HepG2 (cell line): ENCODE data around the gene KCNG4. TPM values are rescaled to one million over a fixed set of nuclear protein-coding genes. Genes with fewer than 3 reads are reported as not detected.

Experiments used
- ATAC-seq: fragments of 200-7000 bp; cut with Tn5 transposase; 3 replicates; pipeline ENCODE4 v1.9.1; 2020; ENCODE audit warnings: mild to moderate bottlenecking, moderate library complexity
- BruUV-seq: library from RNA; stranded (reverse); fragments of 400-500 nt; replicated peaks from 2 replicates; lab custom pipeline; 2021; lab: Mats Ljungman, UMichigan
- CTCF ChIA-PET: fragments of 300-600 bp; formaldehyde crosslinking; extraction: SDS; loops from one replicate; lab custom pipeline; 2021; ENCODE audit warnings: low total read pairs, inconsistent platforms, low intra/inter-chr PET ratio; lab: Yijun Ruan, JAX
- POLR2A ChIA-PET: fragments of 350-600 bp; sonication (Branson Sonifier 250); formaldehyde crosslinking; loops from one replicate; lab custom pipeline; 2020; ENCODE audit warnings: antibody characterized with exemption, inconsistent platforms; lab: Yijun Ruan, JAX
- DNase-seq: peaks from one replicate; pipeline ENCODE4 v3.0.0-alpha.2; 2015; ENCODE audit warnings: low spot score
- FAIRE-seq: peaks from 3 replicates; lab custom pipeline; 2011; peaks lifted over from hg19 to GRCh38; lab: Jason Lieb, UNC
- H2AFZ ChIP-seq: one replicate; pipeline ENCODE4 v1.6.1; 2011; ENCODE audit warnings: low read length, inconsistent platforms
- H3K27ac ChIP-seq: fragments of 300-600 bp; 3 replicates; pipeline ENCODE4 v1.8.0; 2011; ENCODE audit warnings: mixed run types, mild to moderate bottlenecking, mixed read lengths, low read length, inconsistent platforms; ENCODE audit not compliant: insufficient read depth; ENCODE audit errors: extremely low read length
- H3K27me3 ChIP-seq, 2 experiments: fragments of 200-600 bp in 1 of 2; 2 replicates in 1 of 2; 3 replicates in 1 of 2; pipeline versions ENCODE4 v1.6.0 to v1.8.0; 2011; ENCODE audit warnings: low read length in 2 of 2, mild to moderate bottlenecking in 2 of 2, moderate library complexity in 2 of 2, inconsistent platforms in 1 of 2; ENCODE audit not compliant: insufficient read depth in 2 of 2, control insufficient read depth in 1 of 2
- H3K36me3 ChIP-seq, 2 experiments: fragments of 200-600 bp in 1 of 2; replicated peaks in 1 of 2; 2 replicates in 1 of 2; 3 replicates in 1 of 2; pipeline versions ENCODE4 v1.5.1 to v1.8.0; 2011; ENCODE audit warnings: low read length in 2 of 2, inconsistent platforms in 1 of 2; ENCODE audit not compliant: insufficient read depth in 2 of 2, control insufficient read depth in 1 of 2
- H3K4me1 ChIP-seq: 2 replicates; pipeline ENCODE4 v1.5.1; 2012; ENCODE audit warnings: low read length, inconsistent platforms; ENCODE audit not compliant: insufficient read depth
- H3K4me2 ChIP-seq: 2 replicates; pipeline ENCODE4 v1.6.0; 2011; ENCODE audit warnings: low read depth, low read length, inconsistent platforms
- H3K4me3 ChIP-seq, 3 experiments: fragments of 200-600 bp in 1 of 3; sonication (generic), shearing (Covaris generic) in 1 of 3; replicated peaks in 1 of 3; 2 replicates each; pipeline ENCODE4 v1.5.1; 2011 to 2016; ENCODE audit warnings: low read length in 3 of 3, inconsistent platforms in 2 of 3, low read depth in 2 of 3, mild to moderate bottlenecking in 2 of 3, control low read depth in 1 of 3, mixed read lengths in 1 of 3; ENCODE audit not compliant: insufficient read depth in 1 of 3
- H3K79me2 ChIP-seq: one replicate; pipeline ENCODE4 v1.6.1; 2011; ENCODE audit warnings: low read length, inconsistent platforms; ENCODE audit not compliant: insufficient read depth
- H3K9ac ChIP-seq: 2 replicates; pipeline ENCODE4 v1.6.0; 2011; ENCODE audit warnings: mild to moderate bottlenecking, low read depth, low read length, inconsistent platforms; ENCODE audit not compliant: insufficient read depth
- H3K9me3 ChIP-seq: 2 replicates; pipeline ENCODE4 v1.5.1; 2012; ENCODE audit warnings: mild to moderate bottlenecking, low read length
- H4K20me1 ChIP-seq: 2 replicates; pipeline ENCODE4 v1.6.0; 2011; ENCODE audit warnings: inconsistent platforms, mild to moderate bottlenecking, low read length, moderate library complexity; ENCODE audit not compliant: insufficient read depth
- CENPX ChIP-seq: sonication (generic); formaldehyde crosslinking; IDR thresholded peaks from 2 replicates; pipeline ENCODE4 v1.9.0; 2021; ENCODE audit warnings: mild to moderate bottlenecking, missing genetic modification reagents, moderate library complexity
- ESRRA ChIP-seq: sonication (generic); formaldehyde crosslinking; IDR thresholded peaks from 2 replicates; pipeline ENCODE4 v1.5.1; 2020; ENCODE audit warnings: mild to moderate bottlenecking, low read depth, missing genetic modification reagents
- GATAD2A ChIP-seq: IDR thresholded peaks from 2 replicates; pipeline ENCODE4 v1.6.1; 2016
- HNRNPL ChIP-seq: fragments of 200-400 bp; formaldehyde crosslinking; IDR thresholded peaks from 2 replicates; pipeline ENCODE4 v1.6.1; 2017; ENCODE audit warnings: mild to moderate bottlenecking, low read depth, low read length
- SYNCRIP ChIP-seq: fragments of 200-400 bp; formaldehyde crosslinking; IDR thresholded peaks from 2 replicates; pipeline ENCODE4 v1.6.1; 2018; ENCODE audit warnings: mild to moderate bottlenecking, low read depth, low read length; ENCODE audit not compliant: insufficient read depth
- TOPORS ChIP-seq: sonication (generic); formaldehyde crosslinking; IDR thresholded peaks from 2 replicates; pipeline ENCODE4 v1.8.0; 2023; ENCODE audit warnings: mild to moderate bottlenecking, missing genetic modification reagents
- ZNF17 ChIP-seq: sonication (generic); formaldehyde crosslinking; IDR thresholded peaks from 2 replicates; pipeline ENCODE4 v1.5.0; 2020; ENCODE audit warnings: mild to moderate bottlenecking, missing genetic modification reagents
- ZNF180 ChIP-seq: sonication (generic); formaldehyde crosslinking; IDR thresholded peaks from 2 replicates; pipeline ENCODE4 v1.4.0; 2020; ENCODE audit warnings: low read depth, missing genetic modification reagents, borderline replicate concordance
- ZNF34 ChIP-seq: sonication (generic); formaldehyde crosslinking; IDR thresholded peaks from 2 replicates; pipeline ENCODE4 v1.4.0; 2020; ENCODE audit warnings: mild to moderate bottlenecking, missing genetic modification reagents, borderline replicate concordance
- ZNF768 ChIP-seq: sonication (generic); formaldehyde crosslinking; IDR thresholded peaks from 2 replicates; pipeline ENCODE4 v1.4.0; 2020; ENCODE audit warnings: missing genetic modification reagents
- ZNF781 ChIP-seq: sonication (generic); formaldehyde crosslinking; IDR thresholded peaks from 2 replicates; pipeline ENCODE4 v1.5.1; 2020; ENCODE audit warnings: borderline replicate concordance, mild to moderate bottlenecking, missing genetic modification reagents; ENCODE audit errors: not compliant biosample characterization
- WGBS: methylation state at CpG from one replicate; pipeline ENCODE4 v1.1.6; 2017; ENCODE audit warnings: low lambda C conversion rate; 5-methylcytosine and 5-hydroxymethylcytosine counted together
- in situ Hi-C: cut with HindIII; loops from 2 replicates; pipeline ENCODE4 v1.10.0; 2017; ENCODE audit warnings: low pct_unique_long_range_greater_than_20kb; ENCODE audit not compliant: extremely low pct_ligation_motif_present
- intact Hi-C: fragments of 100-400 bp; cut with micrococcal nuclease; formaldehyde crosslinking; loops from one replicate; pipeline ENCODE4 v1.10.0; 2022; ENCODE audit not compliant: unreplicated experiment
- polyA plus RNA-seq, 8 experiments: library from polyadenylated mRNA; depleted of rRNA in 3 of 8; stranded (reverse) in 7 of 8; unstranded in 1 of 8; fragments of >200 nt; fragmentation: Illumina TruSeq in 4 of 8; extraction: Trizol in 4 of 8; gene quantifications; 2 replicates each; pipeline versions ENCODE4 v1.2.1 to v1.2.3, GENCODE V29; 2011 to 2016; ENCODE audit warnings: low read depth in 4 of 8, missing spikeins in 1 of 8, mixed read lengths in 1 of 8; ENCODE audit not compliant: insufficient read depth in 1 of 8
- total RNA-seq, 5 experiments: library from RNA; depleted of rRNA; stranded (reverse); fragments of >200 nt; fragmentation: Illumina TruSeq; extraction: Trizol; gene quantifications; 2 replicates each; pipeline ENCODE4 v1.2.3, GENCODE V29; 2016; ENCODE audit warnings: low read depth in 1 of 5
- TF ChIP-seq, protein P1 (sequence below): sonication (generic); formaldehyde crosslinking; IDR thresholded peaks from 2 replicates; pipeline ENCODE4 v1.4.0; 2020; ENCODE audit warnings: missing genetic modification reagents
- TF ChIP-seq, protein P2 (sequence below): sonication (generic); formaldehyde crosslinking; IDR thresholded peaks from 2 replicates; pipeline ENCODE4 v1.4.0; 2020; ENCODE audit warnings: missing genetic modification reagents
- TF ChIP-seq, protein P3 (sequence below): sonication (generic); formaldehyde crosslinking; IDR thresholded peaks from 2 replicates; pipeline ENCODE4 v1.5.1; 2020; ENCODE audit warnings: missing genetic modification reagents, mild to moderate bottlenecking, borderline replicate concordance
- TF ChIP-seq, protein P4 (sequence below): IDR thresholded peaks from 2 replicates; pipeline ENCODE4 v1.6.1; 2018; ENCODE audit warnings: missing genetic modification reagents

KCNG4 gene
- total and polyA plus RNA-seq, 2 of the 13 experiments (the other 11 are each of a cell fraction or from before 2014, with no cell fraction given): not detected

DNA sequence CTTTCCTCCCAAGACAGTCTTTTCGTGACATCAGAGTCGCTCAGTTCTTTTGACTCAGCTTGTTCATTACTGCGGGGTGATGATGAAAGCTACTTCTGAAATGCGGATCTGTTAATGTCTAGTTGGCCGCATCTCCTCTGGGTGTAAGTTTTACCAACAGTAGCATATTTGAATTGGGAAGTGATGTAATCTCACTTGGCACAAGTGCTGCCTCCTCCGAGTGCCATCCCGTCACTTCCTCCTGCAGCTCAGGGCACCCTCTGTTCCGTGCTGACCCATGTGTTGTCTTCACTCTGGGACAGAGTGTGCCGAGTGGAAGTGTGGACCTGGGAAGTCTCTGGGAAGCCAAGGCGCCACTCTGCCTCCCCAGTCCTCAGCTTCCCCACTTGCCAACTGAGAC lies 40.0 kb downstream of the KCNG4 start:
- WGBS: 24% methylated on average over 10 of the region's 10 CpGs
- in situ Hi-C loops: loop anchor here (25.0 kb wide), 1 partner anchor 238 kb away; the partner anchor contains the start of genes NECAB2 and OSGIN1
- Histone ChIP-seq H3K9me3 (no peaks in the 10 kb centered on the region), H3K4me3 (no peak overlapping the region), H3K79me2 (no peaks in the 10 kb centered on the region), H3K36me3 (no peaks in the 10 kb centered on the region), H2AFZ (no peak overlapping the region), H3K9ac (no peak overlapping the region), H3K27me3 (peaks cover 22 to 60% of the 10 kb centered on the region in 2 experiments; a peak in 4 of 5 replicates), H3K4me1 (no peaks in the 10 kb centered on the region), H3K27ac (no peak overlapping the region), H4K20me1 (no peaks in the 10 kb centered on the region), H3K4me2 (no peak overlapping the region)
- no peak for ATAC-seq
- CTCF ChIA-PET: no interaction called here
- TF ChIP-seq ZNF768 (CRISPR knock-in tag) (0 out of 2 replicates have a peak, but pooled peaks have one; percentile 20), HNRNPL (no peak)
- FAIRE-seq: no peak
- no peak for DNase-seq
- BruUV-seq: no TSS peak
- intact Hi-C loops: loop anchor here (5.0 kb wide), 1 partner anchor 538 kb away; no protein-coding TSS in a partner anchor
- POLR2A ChIA-PET: no interaction called here

DNA sequence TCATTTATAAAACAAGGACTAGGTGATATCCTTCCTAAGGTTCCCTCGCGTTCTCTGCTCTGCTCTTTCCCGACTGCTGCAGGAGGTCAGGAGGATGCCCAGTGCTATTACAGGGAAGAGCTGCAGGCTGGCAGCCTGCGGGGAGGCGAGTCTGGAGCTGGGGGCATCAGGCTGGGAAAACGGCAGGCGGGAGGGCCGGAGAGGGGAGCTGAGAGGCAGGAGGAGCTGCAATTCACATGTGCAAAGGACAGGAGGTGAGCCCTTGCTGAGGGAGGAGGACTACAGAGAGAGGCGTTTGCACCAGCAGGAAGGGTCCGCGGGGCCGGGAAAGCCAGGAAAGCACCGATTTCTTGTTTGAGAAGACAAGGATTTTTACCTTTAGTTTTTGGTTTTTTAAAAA lies 40.7 kb downstream of the KCNG4 start:
- ChIA-PET POLR2A (no interaction called here), CTCF (no interaction called here)
- Histone ChIP-seq H3K9me3 (no peaks in the 10 kb centered on the region), H3K27me3 (peaks cover 25 to 68% of the 10 kb centered on the region in 2 experiments; a peak in 4 of 5 replicates), H3K4me1 (no peaks in the 10 kb centered on the region), H2AFZ (no peak overlapping the region), H3K4me3 (no peak overlapping the region), H3K4me2 (no peak overlapping the region), H3K9ac (no peak overlapping the region), H3K79me2 (no peaks in the 10 kb centered on the region), H3K36me3 (no peaks in the 10 kb centered on the region), H3K27ac (no peak overlapping the region), H4K20me1 (no peaks in the 10 kb centered on the region)
- 34% methylated on average over 13 of the region's 13 CpGs for WGBS
- FAIRE-seq (no peak), ATAC-seq (no peak), DNase-seq (no peak)
- in situ Hi-C loops: loop anchor here (25.0 kb wide), 1 partner anchor 237 kb away; the partner anchor contains the start of genes NECAB2 and OSGIN1
- intact Hi-C loops: loop anchor here (5.0 kb wide), 1 partner anchor 537 kb away; no protein-coding TSS in a partner anchor
- no TSS peak for BruUV-seq
- TF ChIP-seq, protein P1, sequence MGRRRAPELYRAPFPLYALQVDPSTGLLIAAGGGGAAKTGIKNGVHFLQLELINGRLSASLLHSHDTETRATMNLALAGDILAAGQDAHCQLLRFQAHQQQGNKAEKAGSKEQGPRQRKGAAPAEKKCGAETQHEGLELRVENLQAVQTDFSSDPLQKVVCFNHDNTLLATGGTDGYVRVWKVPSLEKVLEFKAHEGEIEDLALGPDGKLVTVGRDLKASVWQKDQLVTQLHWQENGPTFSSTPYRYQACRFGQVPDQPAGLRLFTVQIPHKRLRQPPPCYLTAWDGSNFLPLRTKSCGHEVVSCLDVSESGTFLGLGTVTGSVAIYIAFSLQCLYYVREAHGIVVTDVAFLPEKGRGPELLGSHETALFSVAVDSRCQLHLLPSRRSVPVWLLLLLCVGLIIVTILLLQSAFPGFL: no peak
- TF ChIP-seq, protein P2, sequence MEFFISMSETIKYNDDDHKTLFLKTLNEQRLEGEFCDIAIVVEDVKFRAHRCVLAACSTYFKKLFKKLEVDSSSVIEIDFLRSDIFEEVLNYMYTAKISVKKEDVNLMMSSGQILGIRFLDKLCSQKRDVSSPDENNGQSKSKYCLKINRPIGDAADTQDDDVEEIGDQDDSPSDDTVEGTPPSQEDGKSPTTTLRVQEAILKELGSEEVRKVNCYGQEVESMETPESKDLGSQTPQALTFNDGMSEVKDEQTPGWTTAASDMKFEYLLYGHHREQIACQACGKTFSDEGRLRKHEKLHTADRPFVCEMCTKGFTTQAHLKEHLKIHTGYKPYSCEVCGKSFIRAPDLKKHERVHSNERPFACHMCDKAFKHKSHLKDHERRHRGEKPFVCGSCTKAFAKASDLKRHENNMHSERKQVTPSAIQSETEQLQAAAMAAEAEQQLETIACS: no peak
- TF ChIP-seq TOPORS (CRISPR knock-in tag) (no peak), SYNCRIP (no peak), ESRRA (CRISPR knock-in tag) (no peak), CENPX (no peak), ZNF34 (no peak), ZNF781 (CRISPR knock-in tag) (no peak), ZNF180 (CRISPR knock-in tag) (no peak), ZNF17 (CRISPR knock-in tag) (no peak), GATAD2A (CRISPR knock-in tag) (no peak)
- TF ChIP-seq, protein P3, sequence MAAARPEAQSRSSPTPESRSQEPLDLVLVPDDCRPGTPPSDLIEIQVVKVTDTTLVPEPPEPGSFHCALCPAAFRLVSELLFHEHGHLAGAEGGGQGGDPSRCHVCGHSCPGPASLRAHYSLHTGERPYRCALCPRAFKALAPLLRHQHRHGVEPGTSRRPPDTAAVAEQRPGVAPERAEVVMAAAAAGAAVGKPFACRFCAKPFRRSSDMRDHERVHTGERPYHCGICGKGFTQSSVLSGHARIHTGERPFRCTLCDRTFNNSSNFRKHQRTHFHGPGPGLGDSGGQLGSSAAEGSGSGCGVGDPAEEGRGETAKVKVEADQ (CRISPR knock-in tag): no peak
- TF ChIP-seq, protein P4, sequence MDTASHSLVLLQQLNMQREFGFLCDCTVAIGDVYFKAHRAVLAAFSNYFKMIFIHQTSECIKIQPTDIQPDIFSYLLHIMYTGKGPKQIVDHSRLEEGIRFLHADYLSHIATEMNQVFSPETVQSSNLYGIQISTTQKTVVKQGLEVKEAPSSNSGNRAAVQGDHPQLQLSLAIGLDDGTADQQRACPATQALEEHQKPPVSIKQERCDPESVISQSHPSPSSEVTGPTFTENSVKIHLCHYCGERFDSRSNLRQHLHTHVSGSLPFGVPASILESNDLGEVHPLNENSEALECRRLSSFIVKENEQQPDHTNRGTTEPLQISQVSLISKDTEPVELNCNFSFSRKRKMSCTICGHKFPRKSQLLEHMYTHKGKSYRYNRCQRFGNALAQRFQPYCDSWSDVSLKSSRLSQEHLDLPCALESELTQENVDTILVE (CRISPR knock-in tag): no peak
